Superior temporal gyrus (tissue), 1 donor: ENCODE data around the gene FOXD4L4.
"Not testable (repeated sequence)": the region's sequence is repeated elsewhere in the genome, so short reads cannot be mapped to it uniquely, and the experiment has no call there.

Source experiments
- DNase-seq: peaks from one replicate; pipeline ENCODE4 v3.0.0-alpha.2; 2016; ENCODE audit errors: extremely low spot score

FOXD4L4 gene

GRCh38 chr9:65737096-65737564 lies at the start of gene FOXD4L4:
Gene FOXD4L4, plus strand, starts transcription at chr9:65737146. Its CDS starts 0 bp downstream, at chr9:65737146.
- DNase-seq = not testable (repeated sequence)

- DNase-seq = not testable (repeated sequence)
These were observed 33.4 kb upstream of the FOXD4L4 start for GRCh38 chr9:65703550-65703949.

GRCh38 chr9:65714445-65714844 lies 22.5 kb upstream of the FOXD4L4 start:
- DNase-seq = not testable (repeated sequence)

GRCh38 chr9:65738133-65738532 lies 1.2 kb downstream of the FOXD4L4 start:
- DNase-seq = not testable (repeated sequence)
